DOHH2 (cell line): ENCODE results near the gene RPTOR.

ENCODE experiments used
- CTCF ChIP-seq: fragments of 200-600 bp; sonication (generic); IDR thresholded peaks from one replicate; pipeline ENCODE4 v1.5.1; 2014; ENCODE audit warnings: antibody characterized with exemption, mild to moderate bottlenecking, low read depth, low read length; ENCODE audit not compliant: poor library complexity, severe bottlenecking
- EZH2phosphoT487 ChIP-seq: fragments of 200-600 bp; sonication (generic); IDR thresholded peaks from 2 replicates; pipeline ENCODE4 v1.6.1; 2017; ENCODE audit warnings: borderline replicate concordance, mild to moderate bottlenecking, antibody characterized with exemption, low read length, moderate library complexity, mixed read lengths

GRCh38 chr17:80961541-80962330 is 417.1 kb downstream of the RPTOR start:
- TF ChIP-seq CTCF (no peak), EZH2phosphoT487 (no peak)
